Panc1 (cell line): ENCODE results near the gene CDCA7. TPM values are rescaled to one million over a fixed set of nuclear protein-coding genes. Genes with fewer than 3 reads are reported as not detected.

Source experiments
- ATAC-seq: fragments of 200-7000 bp; cut with Tn5 transposase; 2 replicates; pipeline ENCODE4 v1.9.1; 2020; ENCODE audit warnings: mild to moderate bottlenecking, moderate library complexity
- BruUV-seq: library from RNA; stranded (reverse); fragments of 400-500 nt; replicated peaks from 2 replicates; lab custom pipeline; 2021; lab: Mats Ljungman, UMichigan
- CTCF ChIA-PET: fragments of 300-600 bp; sonication (Branson Sonifier 250); formaldehyde crosslinking; loops from one replicate; lab custom pipeline; 2022; ENCODE audit warnings: antibody characterized with exemption; lab: Charles Lee
- POLR2A ChIA-PET: fragments of 300-600 bp; sonication (Branson Sonifier 250); formaldehyde crosslinking; loops from one replicate; lab custom pipeline; 2022; ENCODE audit warnings: antibody characterized with exemption; lab: Charles Lee
- DNase-seq: peaks from one replicate; pipeline ENCODE4 v3.0.0-alpha.2; 2010; ENCODE audit warnings: low read depth, low spot score
- H3K27ac ChIP-seq: 2 replicates; pipeline ENCODE4 v1.5.1; 2011; ENCODE audit warnings: mild to moderate bottlenecking, low read length, inconsistent platforms
- H3K27me3 ChIP-seq: fragments of 200-500 bp; sonication (Bioruptor generic); 2 replicates; pipeline ENCODE4 v1.6.0; 2014; ENCODE audit warnings: low read length, inconsistent platforms; ENCODE audit not compliant: control insufficient read depth, insufficient read depth
- H3K36me3 ChIP-seq: fragments of 200-500 bp; sonication (Bioruptor generic); 2 replicates; pipeline ENCODE4 v1.5.1; 2014; ENCODE audit warnings: inconsistent platforms, mild to moderate bottlenecking, low read length, moderate library complexity; ENCODE audit not compliant: control insufficient read depth, insufficient read depth
- H3K4me1 ChIP-seq: 2 replicates; pipeline ENCODE4 v1.5.1; 2011; ENCODE audit warnings: inconsistent platforms, mild to moderate bottlenecking, low read length, moderate library complexity; ENCODE audit not compliant: control insufficient read depth, insufficient read depth
- H3K4me3 ChIP-seq, 2 experiments: 2 replicates each; pipeline ENCODE4 v1.5.1; 2011 to 2012; ENCODE audit warnings: low read depth in 2 of 2, low read length in 2 of 2, mild to moderate bottlenecking in 2 of 2, inconsistent platforms in 1 of 2, moderate library complexity in 1 of 2
- H3K9me3 ChIP-seq: fragments of 200-500 bp; sonication (Bioruptor generic); 2 replicates; pipeline ENCODE4 v1.5.1; 2014; ENCODE audit warnings: low read depth, mild to moderate bottlenecking, inconsistent platforms, low read length, moderate library complexity; ENCODE audit not compliant: control insufficient read depth, insufficient read depth
- CTCF ChIP-seq: fragments of 450-650 bp; IDR thresholded peaks from 2 replicates; pipeline ENCODE4 v1.5.1; 2017; ENCODE audit warnings: mild to moderate bottlenecking
- POLR2AphosphoS5 ChIP-seq: IDR thresholded peaks from 2 replicates; pipeline ENCODE4 v1.6.1; 2012; ENCODE audit warnings: mild to moderate bottlenecking, low read depth, low read length, moderate library complexity
- REST ChIP-seq, 2 experiments: IDR thresholded peaks; 2 replicates each; pipeline ENCODE4 v1.6.1; 2011 to 2012; ENCODE audit warnings: low read depth in 2 of 2, control low read depth in 1 of 2, low read length in 1 of 2, mild to moderate bottlenecking in 1 of 2, moderate library complexity in 1 of 2; ENCODE audit not compliant: insufficient read depth in 1 of 2
- SIN3A ChIP-seq: IDR thresholded peaks from 2 replicates; pipeline ENCODE4 v1.6.1; 2012; ENCODE audit warnings: low read depth, mild to moderate bottlenecking, low read length, moderate library complexity, borderline replicate concordance; ENCODE audit not compliant: insufficient read depth
- TCF7L2 ChIP-seq: IDR thresholded peaks from 2 replicates; pipeline ENCODE4 v1.6.1; 2011; ENCODE audit warnings: mild to moderate bottlenecking, low read depth, low read length, inconsistent platforms
- in situ Hi-C: cut with HindIII; loops from 2 replicates; pipeline ENCODE4 v1.10.0; 2016; ENCODE audit warnings: low sequenced_read_pairs, low pct_unique_long_range_greater_than_20kb
- intact Hi-C: fragments of 100-400 bp; cut with micrococcal nuclease; formaldehyde crosslinking; loops from one replicate; pipeline ENCODE4 v1.10.0; 2022; ENCODE audit not compliant: unreplicated experiment
- total RNA-seq: library from RNA; stranded (reverse); gene quantifications from one replicate; pipeline ENCODE4 v1.2.1, GENCODE V29; 2021; ENCODE audit not compliant: unreplicated experiment

The CDCA7 gene
- total RNA-seq, 1 experiment from 2014 or later: 60.5 TPM

DNA sequence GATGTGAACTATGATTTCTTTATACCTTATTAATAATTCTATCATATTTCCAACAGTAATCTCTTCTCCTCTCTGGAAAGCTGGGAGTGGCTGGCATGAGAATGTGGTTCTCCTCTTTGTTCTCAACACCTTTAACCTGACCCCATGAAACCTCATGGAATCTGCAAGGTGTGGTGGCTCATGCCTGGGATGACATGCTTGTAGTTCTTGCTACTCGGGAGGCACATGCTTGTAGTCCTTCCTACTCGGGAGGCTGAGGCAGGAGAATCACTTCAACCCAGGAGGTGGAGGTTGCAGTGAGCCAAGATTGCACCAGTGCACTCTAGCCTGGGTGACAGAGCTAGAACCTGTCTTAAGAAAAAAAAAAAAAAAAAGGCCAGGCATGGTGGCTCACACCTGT, 10.8 kb upstream of the CDCA7 start:
- H3K27me3 ChIP-seq: no peaks in the 10 kb centered on the region
- TF ChIP-seq SIN3A (no peak), REST (IDR thresholded peaks at IDR 0.05; ENCODE audit: insufficient read depth in 1 of 2, low read depth in 2 of 2, low read length in 1 of 2) (no peak), POLR2AphosphoS5 (no peak), TCF7L2 (no peak), CTCF (no peak)
- no peak for ATAC-seq
- in situ Hi-C loops (no loop called here), intact Hi-C loops (no loop called here)
- BruUV-seq: no TSS peak
- H3K9me3 ChIP-seq: peaks cover 4% of the 10 kb centered on the region; the same call in 1 of the 2 replicates
- ChIA-PET CTCF (no interaction called here), POLR2A (no interaction called here)
- no peak overlapping the region for H3K27ac ChIP-seq
- DNase-seq: no peak
- no peaks in the 10 kb centered on the region for H3K4me1 ChIP-seq
- H3K4me3 ChIP-seq: no peak overlapping the region
- H3K36me3 ChIP-seq: no peaks in the 10 kb centered on the region

GRCh38 chr2:173346035-173346434, 8.6 kb upstream of the CDCA7 start:
- intact Hi-C loops (no loop called here), in situ Hi-C loops (no loop called here)
- no TSS peak for BruUV-seq
- Histone ChIP-seq H3K4me3 (no peak overlapping the region), H3K27me3 (no peaks in the 10 kb centered on the region), H3K27ac (no peak overlapping the region), H3K36me3 (no peaks in the 10 kb centered on the region), H3K9me3 (peaks cover 4% of the 10 kb centered on the region; the same call in 1 of the 2 replicates), H3K4me1 (no peaks in the 10 kb centered on the region)
- no peak for ATAC-seq
- POLR2A ChIA-PET: no interaction called here
- CTCF ChIA-PET: no interaction called here
- DNase-seq: no peak
- TF ChIP-seq SIN3A (no peak), REST (IDR thresholded peaks at IDR 0.05; ENCODE audit: insufficient read depth in 1 of 2, low read depth in 2 of 2, low read length in 1 of 2) (no peak), POLR2AphosphoS5 (no peak), CTCF (no peak), TCF7L2 (no peak)
